Pancreas (tissue), 10 donors: ENCODE measurements around the gene SORCS2. TPM values are rescaled to one million over a fixed set of nuclear protein-coding genes. Genes with fewer than 3 reads are reported as not detected.
A peak's percentile ranks its signal among the peaks of the same experiment; 100 is the strongest.

Experiments
- ATAC-seq, 4 donors: fragments of 200-7000 bp; cut with Tn5 transposase; one replicate each; pipeline versions ENCODE4 v1.8.0 to v1.9.1; 2020; ENCODE audit warnings: mild to moderate bottlenecking in 4 of 4, moderate library complexity in 4 of 4
- DNase-seq, 6 donors: peaks; one replicate each; pipeline ENCODE4 v3.0.0-alpha.2; 2020
- FAIRE-seq: peaks from 2 replicates; lab custom pipeline; 2012; peaks lifted over from hg19 to GRCh38; lab: Jason Lieb, UNC
- H3K27ac ChIP-seq, 4 donors: fragments of 200-600 bp; sonication (generic); 1 replicate in 3 of 4; 2 replicates in 1 of 4; pipeline versions ENCODE4 v1.5.0 to v1.8.0; 2020
- H3K27me3 ChIP-seq, 4 donors: fragments of 200-600 bp; one replicate each; pipeline ENCODE4 v1.8.0; 2021
- H3K36me3 ChIP-seq, 3 donors: fragments of 200-600 bp; sonication (generic) in 1 of 3; one replicate each; pipeline versions ENCODE4 v1.5.0 to v1.8.0; 2020 to 2021
- H3K4me1 ChIP-seq, 3 donors: fragments of 200-600 bp; one replicate each; pipeline ENCODE4 v1.8.0; 2021
- H3K4me3 ChIP-seq, 4 donors: fragments of 200-600 bp; sonication (generic) in 2 of 4; one replicate each; pipeline versions ENCODE4 v1.5.0 to v1.8.0; 2020 to 2021
- H3K9me3 ChIP-seq, 4 donors: fragments of 200-600 bp; one replicate each; pipeline ENCODE4 v1.8.0; 2021
- CTCF ChIP-seq, 4 donors: fragments of 200-600 bp; sonication (generic) in 3 of 4; IDR thresholded peaks; one replicate each; pipeline versions ENCODE4 v1.5.0 to v1.8.0; 2021; ENCODE audit warnings: antibody characterized with exemption in 4 of 4
- WGBS, 2 donors: extraction: QIAGEN DNeasy Blood & Tissue Kit; methylation state at CpG; one replicate each; pipeline ENCODE4 v1.1.7; 2013; 5-methylcytosine and 5-hydroxymethylcytosine counted together
- intact Hi-C, 3 donors: fragments of 100-400 bp; cut with DNase I; formaldehyde crosslinking; loops; one replicate each; pipeline versions ENCODE4 v1.11.1 to v1.14.2; 2022
- polyA plus RNA-seq, 2 donors: library from polyadenylated mRNA; stranded (reverse); fragments of 200-250 nt; gene quantifications; one replicate each; pipeline ENCODE4 v1.2.3, GENCODE V29; 2013
- total RNA-seq, 6 donors: library from RNA; stranded (reverse); fragmentation: NEBNext Ultra II Directional in 4 of 6; extraction: Animal tissue kit (Norgen Biotek cat#: 25700) in 4 of 6; gene quantifications; one replicate each; pipeline versions ENCODE4 v1.2.1 to v1.2.4, GENCODE V29; 2021 to 2023
- donor health status: healthy with polysubstance abuse.
- donor health status: DM: no; HTN: no; CAD: no; lungs with moderate emphysema.
- donor health status: DM: no; HTN: no; CAD: no.
- donor health status: control.
- donor health status: control.
- donor health status: Bipolar disorder and iron deficiency.
- donor health status: DM: yes; HTN: yes; CAD: no.
- donor health status: DM: no; HTN: no; CAD: no.
- donor health status: DM: no; HTN: no; CAD: no.
- donor health status: DM: yes; HTN: yes; CAD: no.

Gene SORCS2
- total and polyA plus RNA-seq, 8 donors = 0.14 to 1.7 (median 0.42) TPM

DNA sequence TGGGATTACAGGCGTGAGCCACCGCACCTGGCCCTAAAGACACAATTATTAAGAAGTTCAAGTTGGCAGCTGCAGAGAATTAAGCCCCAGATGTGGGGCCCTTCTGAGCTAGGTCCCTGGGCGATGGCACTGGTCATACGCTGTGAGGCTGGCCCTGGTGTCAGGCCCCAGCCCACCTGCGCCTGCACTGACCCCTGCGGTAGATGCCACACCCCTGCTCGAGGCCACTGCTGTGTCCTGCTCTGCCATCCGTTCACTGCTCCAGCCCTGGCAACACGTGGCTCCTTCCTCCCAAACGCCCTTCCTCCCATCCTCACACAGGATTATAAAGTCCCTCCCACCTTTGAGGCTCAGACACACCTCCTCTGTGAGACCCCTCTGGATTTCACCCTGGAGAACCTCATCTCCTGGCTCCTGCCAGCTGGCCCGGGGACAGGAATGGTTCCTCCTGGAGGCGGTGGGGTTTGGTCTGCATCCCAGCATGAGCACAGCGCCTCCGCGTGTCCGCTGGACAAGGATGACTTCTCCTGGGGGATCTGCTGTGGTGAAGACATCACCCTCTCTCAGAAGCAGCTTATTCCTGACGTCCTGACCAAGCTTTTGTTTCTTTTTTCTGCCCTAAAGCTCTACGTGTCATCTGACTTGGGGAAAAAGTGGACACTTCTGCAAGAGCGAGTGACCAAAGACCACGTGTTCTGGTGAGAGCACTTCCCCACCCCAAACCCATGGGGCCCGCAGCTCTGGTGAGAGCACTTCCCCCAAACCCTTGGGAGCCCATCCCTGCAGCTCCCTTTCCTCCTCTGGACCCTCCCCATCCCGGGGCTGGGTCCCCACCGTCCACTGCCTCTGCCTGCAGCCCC, 461.4 kb downstream of the SORCS2 start:
- Histone ChIP-seq H3K9me3 (no peaks in the 10 kb centered on the region), H3K36me3 (no peaks in the 10 kb centered on the region), H3K4me1 (no peaks in the 10 kb centered on the region), H3K27me3 (no peaks in the 10 kb centered on the region), H3K27ac (peak overlapping the region in 1 of 4 donors; percentile 11), H3K4me3 (no peak overlapping the region)
- 57 to 72% methylated on average over 23 of the region's 23 CpGs for WGBS, 2 donors
- DNase-seq (no peak), FAIRE-seq (no peak), ATAC-seq (peak in 2 of 4 donors; percentile 36 to 53)
- intact Hi-C loops = no loop called here
- TF ChIP-seq CTCF (IDR thresholded peaks at IDR 0.05) = no peak

DNA sequence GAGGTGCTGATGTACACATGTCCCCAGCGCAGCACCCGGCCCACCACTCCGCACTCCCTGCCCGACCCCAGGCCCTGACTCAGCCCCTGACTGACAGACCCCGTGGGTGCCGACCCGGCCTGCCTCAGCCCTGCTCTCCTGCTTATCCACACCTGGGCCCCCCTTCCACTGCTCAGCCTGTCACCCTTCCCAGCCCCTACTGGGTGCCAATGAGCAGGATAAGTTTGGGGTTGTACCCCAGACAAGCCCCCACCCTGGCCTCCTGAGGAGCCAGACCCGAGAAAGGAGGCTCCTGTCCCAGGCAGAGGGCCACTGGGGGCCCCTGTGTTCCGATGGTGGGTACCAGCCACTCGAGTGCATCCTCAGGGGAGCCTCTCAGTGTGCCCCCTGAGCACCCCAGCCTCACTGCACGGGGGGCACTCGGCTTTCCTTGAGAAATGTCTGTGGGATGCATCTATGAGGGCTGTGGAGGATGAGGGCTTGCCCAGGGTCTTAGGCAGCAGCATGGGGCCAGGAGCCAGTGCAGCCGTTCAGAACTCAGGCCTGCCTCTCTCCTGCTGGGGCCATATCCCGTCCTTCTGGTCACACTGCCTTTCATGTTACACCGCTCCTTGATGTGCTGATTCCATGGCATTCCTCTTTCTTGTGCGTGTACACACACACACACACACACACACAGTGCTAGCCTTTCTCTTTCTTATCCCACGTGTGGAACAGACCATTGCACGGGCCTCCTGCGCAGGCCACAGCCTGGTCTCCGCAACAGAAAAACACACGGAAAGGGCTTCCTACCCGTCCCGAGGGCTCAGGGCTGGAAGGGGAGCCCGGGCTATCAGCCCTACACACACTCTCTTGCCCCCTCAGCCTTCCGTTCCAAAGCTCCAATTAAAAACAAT, 462.5 kb downstream of the SORCS2 start:
- H3K36me3 ChIP-seq = no peaks in the 10 kb centered on the region
- no peaks in the 10 kb centered on the region for H3K4me1 ChIP-seq
- H3K27me3 ChIP-seq = no peaks in the 10 kb centered on the region
- FAIRE-seq = no peak
- no peak overlapping the region for H3K4me3 ChIP-seq
- no peak for TF ChIP-seq CTCF (IDR thresholded peaks at IDR 0.05)
- no peak for DNase-seq
- intact Hi-C loops = no loop called here
- no peak overlapping the region for H3K27ac ChIP-seq
- ATAC-seq = no peak
- WGBS, 2 donors = 60 to 70% methylated on average over 25 of the region's 25 CpGs
- H3K9me3 ChIP-seq = no peaks in the 10 kb centered on the region

DNA sequence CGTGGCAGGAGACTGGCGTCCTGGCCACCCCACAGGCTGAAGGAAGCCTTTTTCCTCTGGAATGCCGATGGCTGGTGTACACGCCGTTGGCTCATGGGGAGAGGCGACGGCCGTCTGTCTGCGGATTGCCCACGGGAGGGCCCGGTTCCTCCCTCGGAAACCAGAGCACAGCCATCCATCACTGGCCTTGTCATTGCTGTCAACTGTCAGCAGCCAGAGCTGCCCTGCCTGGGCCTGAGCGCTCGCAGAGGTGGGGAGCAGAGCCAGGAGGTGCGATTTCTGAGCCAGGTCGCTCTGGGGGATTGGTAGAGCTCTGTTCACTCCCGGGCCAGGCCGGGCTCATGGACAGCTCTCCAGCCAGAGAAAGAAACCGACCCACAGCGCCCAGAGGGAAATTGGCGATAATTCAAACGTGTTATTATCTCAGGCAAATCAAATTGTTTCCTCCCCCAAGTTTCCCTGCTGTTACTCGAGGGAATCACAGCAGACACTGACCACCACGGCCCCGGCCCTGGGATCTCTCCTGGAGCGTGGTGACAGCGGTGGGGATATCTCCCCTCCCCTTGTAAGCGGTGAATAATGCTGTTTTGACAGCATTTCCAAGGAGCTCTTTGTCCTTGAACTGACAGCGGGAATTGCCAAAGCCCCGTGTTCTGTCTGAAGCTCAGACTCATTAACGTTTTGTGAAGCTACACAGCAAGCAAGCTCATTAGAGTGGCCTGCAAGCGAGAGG, 463.3 kb downstream of the SORCS2 start:
- Histone ChIP-seq H3K4me1 (no peaks in the 10 kb centered on the region), H3K27ac (no peak overlapping the region), H3K27me3 (no peaks in the 10 kb centered on the region), H3K9me3 (no peaks in the 10 kb centered on the region), H3K4me3 (no peak overlapping the region), H3K36me3 (no peaks in the 10 kb centered on the region)
- WGBS, 2 donors = 16 to 20% methylated on average over 32 of the region's 32 CpGs
- no peak for TF ChIP-seq CTCF (IDR thresholded peaks at IDR 0.05)
- DNase-seq (no peak), ATAC-seq (peak in 2 of 4 donors; percentile 21 to 69), FAIRE-seq (no peak)
- intact Hi-C loops = no loop called here

DNA sequence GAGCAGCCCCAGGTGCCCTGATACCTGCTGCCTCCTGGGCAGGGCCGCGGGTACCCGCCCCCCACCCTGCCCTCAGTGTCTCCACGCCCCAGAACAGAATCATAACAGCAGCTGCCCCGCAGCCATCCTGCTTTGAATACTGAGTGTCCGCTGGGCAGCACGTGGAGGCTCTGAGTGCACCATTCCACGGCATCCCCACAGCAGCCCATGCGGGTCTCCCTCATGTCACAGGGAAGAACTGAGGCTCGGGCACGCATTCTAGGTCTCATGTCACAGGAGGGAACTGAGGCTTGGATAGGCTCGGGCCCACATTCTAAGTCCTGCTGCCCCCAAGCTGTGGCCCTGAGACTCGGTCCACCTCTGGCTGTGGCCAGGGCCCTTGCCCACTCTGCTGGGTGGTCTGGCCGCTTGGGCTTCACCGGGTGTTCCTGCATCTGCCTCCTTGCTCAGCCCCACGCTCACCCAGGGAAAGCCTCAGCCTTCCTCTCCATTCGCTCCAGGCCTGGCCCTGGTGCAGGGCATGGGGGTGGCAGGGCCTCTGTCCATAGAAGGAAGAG, 464.0 kb downstream of the SORCS2 start:
- Histone ChIP-seq H3K9me3 (no peaks in the 10 kb centered on the region), H3K27me3 (no peaks in the 10 kb centered on the region), H3K4me1 (no peaks in the 10 kb centered on the region), H3K36me3 (no peaks in the 10 kb centered on the region), H3K27ac (no peak overlapping the region), H3K4me3 (no peak overlapping the region)
- FAIRE-seq = no peak
- TF ChIP-seq CTCF (IDR thresholded peaks at IDR 0.05) = no peak
- 62 to 68% methylated on average over 17 of the region's 17 CpGs for WGBS, 2 donors
- ATAC-seq = no peak
- no peak for DNase-seq
- intact Hi-C loops = no loop called here
